Tibial artery (tissue), 4 donors: ENCODE measurements around the gene IGFBP1.
A peak's percentile ranks its signal among the peaks of the same experiment; 100 is the strongest.

ENCODE experiments used
- DNase-seq, 2 donors: peaks; one replicate each; pipeline ENCODE4 v3.0.0-alpha.2; 2019
- H3K27ac ChIP-seq, 2 donors: fragments of 200-600 bp; sonication (generic) in 1 of 2; 1 replicate in 1 of 2; 2 replicates in 1 of 2; pipeline ENCODE4 v1.5.1; 2018 to 2019; ENCODE audit warnings: mild to moderate bottlenecking in 1 of 2
- H3K27me3 ChIP-seq, 2 donors: fragments of 200-600 bp; sonication (generic) in 1 of 2; one replicate each; pipeline versions ENCODE4 v1.5.1 to v1.6.0; 2016 to 2019
- H3K36me3 ChIP-seq, 3 donors: fragments of 200-600 bp; sonication (generic) in 2 of 3; one replicate each; pipeline ENCODE4 v1.5.1; 2016 to 2019; ENCODE audit warnings: mild to moderate bottlenecking in 2 of 3
- H3K4me1 ChIP-seq, 4 donors: fragments of 200-600 bp; sonication (generic) in 2 of 4; 1 replicate in 3 of 4; 2 replicates in 1 of 4; pipeline ENCODE4 v1.5.1; 2016 to 2019
- H3K4me3 ChIP-seq, 2 donors: fragments of 200-600 bp; sonication (generic) in 1 of 2; 1 replicate in 1 of 2; 2 replicates in 1 of 2; pipeline ENCODE4 v1.5.1; 2018 to 2019; ENCODE audit warnings: mild to moderate bottlenecking in 2 of 2
- H3K9me3 ChIP-seq, 3 donors: fragments of 200-600 bp; sonication (generic) in 1 of 3; one replicate each; pipeline ENCODE4 v1.5.1; 2016 to 2019
- intact Hi-C: fragments of 100-400 bp; cut with DNase I; formaldehyde crosslinking; loops from one replicate; pipeline ENCODE4 v1.15.0; 2023; ENCODE audit warnings: low total_unique reads
- TF ChIP-seq, protein P1 (sequence below), 2 experiments: fragments of 200-600 bp in 1 of 2; fragments of 450-650 bp in 1 of 2; IDR thresholded peaks; one replicate each; pipeline ENCODE4 v1.5.1; 2017 to 2019; ENCODE audit warnings: antibody characterized with exemption in 2 of 2, mild to moderate bottlenecking in 1 of 2, moderate library complexity in 1 of 2

Gene IGFBP1

DNA sequence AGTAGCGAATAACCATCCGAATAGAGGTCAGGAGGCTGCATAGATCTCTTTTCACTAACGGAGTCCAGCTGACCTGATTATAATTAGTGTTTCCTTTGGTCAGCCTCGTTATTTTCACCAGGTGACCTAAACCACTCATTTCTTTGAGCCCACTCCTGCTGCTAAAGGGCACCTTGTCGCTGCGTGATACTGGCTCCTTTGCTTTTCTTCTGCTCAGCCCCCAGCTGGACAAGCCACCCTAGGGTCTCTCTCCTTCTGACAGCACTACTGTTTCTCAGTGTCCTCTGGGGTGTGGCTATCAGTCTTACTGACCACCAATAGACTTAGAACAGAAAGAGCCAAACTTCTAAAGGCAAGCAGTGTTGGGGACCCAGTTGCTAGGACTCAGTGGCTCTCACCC is 35.5 kb downstream of the IGFBP1 start:
- Histone ChIP-seq H3K27ac (peak overlapping the region; percentile 22 to 28), H3K9me3 (no peaks in the 10 kb centered on the region), H3K36me3 (no peaks in the 10 kb centered on the region), H3K4me3 (no peak overlapping the region), H3K27me3 (no peaks in the 10 kb centered on the region), H3K4me1 (peaks cover 0 to 56% (median 43%) of the 10 kb centered on the region in 4 donors)
- DNase-seq, result no peak
- TF ChIP-seq, protein P1, sequence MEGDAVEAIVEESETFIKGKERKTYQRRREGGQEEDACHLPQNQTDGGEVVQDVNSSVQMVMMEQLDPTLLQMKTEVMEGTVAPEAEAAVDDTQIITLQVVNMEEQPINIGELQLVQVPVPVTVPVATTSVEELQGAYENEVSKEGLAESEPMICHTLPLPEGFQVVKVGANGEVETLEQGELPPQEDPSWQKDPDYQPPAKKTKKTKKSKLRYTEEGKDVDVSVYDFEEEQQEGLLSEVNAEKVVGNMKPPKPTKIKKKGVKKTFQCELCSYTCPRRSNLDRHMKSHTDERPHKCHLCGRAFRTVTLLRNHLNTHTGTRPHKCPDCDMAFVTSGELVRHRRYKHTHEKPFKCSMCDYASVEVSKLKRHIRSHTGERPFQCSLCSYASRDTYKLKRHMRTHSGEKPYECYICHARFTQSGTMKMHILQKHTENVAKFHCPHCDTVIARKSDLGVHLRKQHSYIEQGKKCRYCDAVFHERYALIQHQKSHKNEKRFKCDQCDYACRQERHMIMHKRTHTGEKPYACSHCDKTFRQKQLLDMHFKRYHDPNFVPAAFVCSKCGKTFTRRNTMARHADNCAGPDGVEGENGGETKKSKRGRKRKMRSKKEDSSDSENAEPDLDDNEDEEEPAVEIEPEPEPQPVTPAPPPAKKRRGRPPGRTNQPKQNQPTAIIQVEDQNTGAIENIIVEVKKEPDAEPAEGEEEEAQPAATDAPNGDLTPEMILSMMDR (IDR thresholded peaks at IDR 0.05), result no peak
- intact Hi-C loops, result loop anchor here (2.0 to 5.0 kb wide), 4 partner anchors 429 to 1328 kb away; no protein-coding TSS in a partner anchor

DNA sequence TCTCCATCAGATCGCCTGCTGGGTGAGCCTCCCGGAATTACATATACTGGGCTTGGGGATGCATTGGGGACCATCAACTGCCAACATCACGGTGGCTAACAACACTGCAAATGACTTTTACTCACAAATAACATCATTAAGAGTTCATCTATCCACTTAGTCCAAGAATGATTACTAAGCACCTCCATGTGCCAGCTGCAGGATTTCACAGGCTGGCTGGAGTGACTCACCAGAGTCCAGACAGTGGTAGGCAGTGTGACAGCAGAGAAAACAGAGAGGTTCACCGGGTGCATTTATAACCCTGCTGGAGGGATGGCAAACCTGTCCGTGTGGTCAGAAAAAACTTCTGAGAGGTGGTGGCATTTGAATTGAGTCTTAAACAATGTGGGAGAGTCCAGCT is 36.0 kb downstream of the IGFBP1 start:
- H3K9me3 ChIP-seq, result no peaks in the 10 kb centered on the region
- TF ChIP-seq, protein P1 (IDR thresholded peaks at IDR 0.05), result peak in 1 of 2 experiments; percentile 24
- H3K4me1 ChIP-seq, result peaks cover 0 to 54% (median 41%) of the 10 kb centered on the region in 4 donors
- no peak overlapping the region for H3K4me3 ChIP-seq
- peak in 1 of 2 donors; percentile 57 for DNase-seq
- no peaks in the 10 kb centered on the region for H3K27me3 ChIP-seq
- no peaks in the 10 kb centered on the region for H3K36me3 ChIP-seq
- H3K27ac ChIP-seq, result peak overlapping the region; percentile 22 to 28
- intact Hi-C loops, result loop anchor here (5.0 kb wide), 2 partner anchors 828 to 1328 kb away; no protein-coding TSS in a partner anchor

DNA sequence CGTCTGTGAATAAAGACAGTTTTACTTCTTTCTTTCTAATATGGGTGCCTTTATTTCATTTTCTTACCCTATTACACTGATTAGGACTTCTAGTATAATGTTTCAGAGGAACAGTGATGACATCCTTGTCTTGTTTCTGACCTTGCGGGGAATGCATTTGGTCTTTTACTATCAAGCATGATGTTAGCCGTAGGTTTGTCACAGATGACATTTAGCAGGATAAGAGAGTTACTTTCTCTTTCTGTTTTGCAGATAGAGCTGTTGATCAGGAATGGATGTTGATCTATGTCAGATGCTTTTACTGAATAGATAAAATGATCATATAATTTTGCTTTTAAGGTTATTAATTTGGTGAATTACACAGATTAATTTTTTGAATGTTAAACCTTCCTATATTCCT is 39.4 kb downstream of the IGFBP1 start:
- TF ChIP-seq, protein P1 (IDR thresholded peaks at IDR 0.05), result no peak
- peaks cover 0 to 21% (median 17%) of the 10 kb centered on the region in 4 donors for H3K4me1 ChIP-seq
- DNase-seq, result no peak
- no peaks in the 10 kb centered on the region for H3K36me3 ChIP-seq
- no peaks in the 10 kb centered on the region for H3K27me3 ChIP-seq
- H3K4me3 ChIP-seq, result no peak overlapping the region
- no peak overlapping the region for H3K27ac ChIP-seq
- peaks cover 0 to 4% (median 0%) of the 10 kb centered on the region in 3 donors for H3K9me3 ChIP-seq
- intact Hi-C loops, result no loop called here

DNA sequence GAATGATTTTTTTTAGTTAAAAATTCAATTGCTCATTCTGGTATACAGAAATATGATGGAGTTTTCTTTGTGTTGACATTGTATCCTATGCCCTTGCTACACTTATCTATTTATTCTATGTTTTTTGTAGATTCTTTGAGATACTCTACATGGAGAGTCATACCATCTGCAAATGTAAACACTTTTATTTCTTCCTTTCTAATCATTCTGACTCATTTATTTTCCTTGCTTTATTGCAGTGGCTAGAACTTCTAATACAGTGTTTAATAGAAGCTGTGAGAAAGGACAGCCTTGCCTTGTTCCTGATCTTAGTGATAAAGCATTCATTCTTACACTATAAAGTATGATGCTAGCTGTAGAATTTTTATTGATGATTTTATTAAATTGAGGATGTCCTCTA is 42.7 kb downstream of the IGFBP1 start:
- TF ChIP-seq, protein P1 (IDR thresholded peaks at IDR 0.05), result no peak
- no peak for DNase-seq
- Histone ChIP-seq H3K4me3 (no peak overlapping the region), H3K27me3 (no peaks in the 10 kb centered on the region), H3K9me3 (peaks cover 0 to 4% (median 0%) of the 10 kb centered on the region in 3 donors), H3K4me1 (no peaks in the 10 kb centered on the region), H3K27ac (no peak overlapping the region), H3K36me3 (no peaks in the 10 kb centered on the region)
- intact Hi-C loops, result no loop called here

DNA sequence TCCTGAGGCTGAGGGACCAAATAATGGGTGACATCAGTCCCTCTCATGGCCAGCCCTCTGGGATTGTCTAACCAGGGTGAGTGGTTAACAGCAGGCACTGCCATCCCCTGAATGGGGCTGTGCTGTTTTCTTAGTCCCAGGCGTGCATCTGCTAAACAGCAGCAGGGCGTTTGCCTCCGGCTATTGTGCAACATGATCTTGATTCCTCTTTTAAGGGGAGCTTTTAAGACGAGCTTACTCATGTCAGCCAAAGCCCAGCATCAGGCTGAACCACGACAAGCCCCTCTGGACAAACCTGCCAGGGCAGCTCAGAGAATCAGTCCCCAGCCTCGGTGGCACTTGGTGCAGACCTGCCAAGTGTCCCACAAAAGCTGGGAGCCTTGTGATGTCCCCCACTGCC is 49.0 kb downstream of the IGFBP1 start:
- H3K27ac ChIP-seq, result no peak overlapping the region
- no peaks in the 10 kb centered on the region for H3K9me3 ChIP-seq
- H3K4me3 ChIP-seq, result no peak overlapping the region
- no peaks in the 10 kb centered on the region for H3K36me3 ChIP-seq
- intact Hi-C loops, result no loop called here
- H3K27me3 ChIP-seq, result no peaks in the 10 kb centered on the region
- TF ChIP-seq, protein P1 (IDR thresholded peaks at IDR 0.05), result no peak
- DNase-seq, result no peak
- no peaks in the 10 kb centered on the region for H3K4me1 ChIP-seq

DNA sequence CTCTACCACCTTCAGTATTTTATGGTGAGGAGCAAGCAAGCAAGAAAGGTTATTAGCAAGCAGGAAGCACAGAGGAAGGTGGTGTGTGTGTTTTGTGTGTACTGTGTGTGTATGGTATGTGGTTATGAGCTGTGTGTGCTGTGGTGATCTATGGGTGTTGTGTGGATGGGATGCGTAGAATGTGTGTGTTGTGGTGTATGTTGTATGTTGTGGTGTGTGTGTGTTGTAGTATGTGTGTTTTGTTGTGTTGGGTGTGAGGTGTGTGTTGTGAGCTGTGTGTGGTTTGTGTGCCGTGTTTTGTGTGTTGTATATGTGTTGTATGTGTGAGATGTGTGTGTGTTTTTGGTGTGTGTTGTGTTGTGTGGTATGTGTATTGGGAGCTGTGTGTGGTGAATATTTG is 49.6 kb downstream of the IGFBP1 start:
- no peaks in the 10 kb centered on the region for H3K27me3 ChIP-seq
- H3K4me3 ChIP-seq, result no peak overlapping the region
- H3K36me3 ChIP-seq, result no peaks in the 10 kb centered on the region
- H3K4me1 ChIP-seq, result no peaks in the 10 kb centered on the region
- TF ChIP-seq, protein P1 (IDR thresholded peaks at IDR 0.05), result no peak
- no peaks in the 10 kb centered on the region for H3K9me3 ChIP-seq
- intact Hi-C loops, result no loop called here
- DNase-seq, result no peak
- no peak overlapping the region for H3K27ac ChIP-seq
